ENCODE data around the gene ZNF280B. TPM values are rescaled to one million over a fixed set of nuclear protein-coding genes. Genes with fewer than 3 reads are reported as not detected.
"Not testable (repeated sequence)": the region's sequence is repeated elsewhere in the genome, so short reads cannot be mapped to it uniquely, and the experiment has no call there.

ZNF280B gene
- total RNA-seq, 1 experiment from 2014 or later: 8.2 TPM

DNA sequence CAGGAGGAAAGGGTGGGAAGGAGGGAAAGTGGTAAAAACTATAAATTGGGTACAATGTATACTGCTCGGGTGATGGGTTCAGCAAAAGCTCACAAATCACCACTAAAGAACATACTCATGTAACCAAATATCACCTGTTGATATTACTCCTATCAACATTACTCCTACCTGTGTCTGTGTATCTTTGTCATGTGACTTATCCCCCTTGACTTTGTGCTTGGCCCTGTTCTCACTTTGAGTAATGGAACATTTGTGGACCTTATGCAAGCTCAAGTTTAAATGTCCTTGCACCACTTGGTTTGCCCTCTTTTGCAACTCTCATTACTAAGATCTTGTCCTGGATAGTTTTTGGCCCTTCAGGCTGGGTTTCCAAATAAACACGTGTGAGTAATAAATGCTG lies 39.0 kb downstream of the ZNF280B start:
- Histone ChIP-seq H3K14ac (ENCODE audit: insufficient read depth, low read length) (no peak overlapping the region), H2BK120ac (ENCODE audit: low read depth, low read length, poor library complexity, severe bottlenecking) (no peak overlapping the region), H3K56ac (ENCODE audit: insufficient read length, low read depth, low read length) (no peak overlapping the region), H3K18ac (ENCODE audit: insufficient read length, low read depth, low read length) (no peak overlapping the region), H2BK20ac (ENCODE audit: low read depth, low read length, poor library complexity, severe bottlenecking) (no peak overlapping the region), H3K9ac (ENCODE audit: extremely low read depth, insufficient read length, low read length) (no peak overlapping the region), H3K27me3 (ENCODE audit: insufficient read depth, low read length) (peaks cover 4% of the 10 kb centered on the region), H3K27ac (ENCODE audit: insufficient read length, low read depth, low read length) (no peak overlapping the region), H4K20me1 (ENCODE audit: control insufficient read depth, insufficient read depth, insufficient read length) (no peaks in the 10 kb centered on the region), H4K5ac (ENCODE audit: insufficient read length, low read depth, low read length) (no peak overlapping the region), H3T11ph (ENCODE audit: low read length) (no peak overlapping the region), H2BK15ac (ENCODE audit: low read depth, low read length) (no peak overlapping the region), H3K4me1 (ENCODE audit: insufficient read depth, low read length) (peaks cover under 1% of the 10 kb centered on the region; the same call in 1 of the 2 replicates), H3K4ac (ENCODE audit: low read depth, low read length) (no peak overlapping the region), H3K79me2 (ENCODE audit: insufficient read depth, low read length) (no peaks in the 10 kb centered on the region), H2AFZ (ENCODE audit: low read length) (no peak overlapping the region), H2AK5ac (ENCODE audit: insufficient read length, low read length) (no peak overlapping the region), H4K8ac (replicated peaks; ENCODE audit: insufficient read length, low read depth, low read length) (no peak overlapping the region), H2BK5ac (ENCODE audit: insufficient read length, low read length) (no peak overlapping the region), H4K91ac (ENCODE audit: insufficient read length, low read depth, low read length) (no peak overlapping the region), H3K9me3 (ENCODE audit: control insufficient read depth, low read depth, low read length) (no peaks in the 10 kb centered on the region), H3K4me2 (ENCODE audit: insufficient read depth, insufficient read length, low read length) (no peak overlapping the region), H3K23me2 (ENCODE audit: insufficient read length, low read depth, low read length, poor library complexity, severe bottlenecking) (no peaks in the 10 kb centered on the region), H2BK12ac (ENCODE audit: insufficient read length, low read depth, low read length) (no peak overlapping the region), H3K23ac (ENCODE audit: insufficient read length, low read depth, low read length) (no peak overlapping the region), H3K79me1 (ENCODE audit: insufficient read depth, low read depth, low read length, poor library complexity, severe bottlenecking) (no peaks in the 10 kb centered on the region)
- DNase-seq: no peak
- H3K9me3 Mint-ChIP-seq: peaks cover 25 to 30% of the 10 kb centered on the region in 2 experiments
- TF ChIP-seq, protein P1, sequence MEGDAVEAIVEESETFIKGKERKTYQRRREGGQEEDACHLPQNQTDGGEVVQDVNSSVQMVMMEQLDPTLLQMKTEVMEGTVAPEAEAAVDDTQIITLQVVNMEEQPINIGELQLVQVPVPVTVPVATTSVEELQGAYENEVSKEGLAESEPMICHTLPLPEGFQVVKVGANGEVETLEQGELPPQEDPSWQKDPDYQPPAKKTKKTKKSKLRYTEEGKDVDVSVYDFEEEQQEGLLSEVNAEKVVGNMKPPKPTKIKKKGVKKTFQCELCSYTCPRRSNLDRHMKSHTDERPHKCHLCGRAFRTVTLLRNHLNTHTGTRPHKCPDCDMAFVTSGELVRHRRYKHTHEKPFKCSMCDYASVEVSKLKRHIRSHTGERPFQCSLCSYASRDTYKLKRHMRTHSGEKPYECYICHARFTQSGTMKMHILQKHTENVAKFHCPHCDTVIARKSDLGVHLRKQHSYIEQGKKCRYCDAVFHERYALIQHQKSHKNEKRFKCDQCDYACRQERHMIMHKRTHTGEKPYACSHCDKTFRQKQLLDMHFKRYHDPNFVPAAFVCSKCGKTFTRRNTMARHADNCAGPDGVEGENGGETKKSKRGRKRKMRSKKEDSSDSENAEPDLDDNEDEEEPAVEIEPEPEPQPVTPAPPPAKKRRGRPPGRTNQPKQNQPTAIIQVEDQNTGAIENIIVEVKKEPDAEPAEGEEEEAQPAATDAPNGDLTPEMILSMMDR (conservative IDR thresholded peaks at IDR 0.05): no peak
- peaks cover 0 to 9% (median 5%) of the 10 kb centered on the region in 3 experiments; a peak in 3 of 7 replicates for H3K36me3 Mint-ChIP-seq (ENCODE audit: insufficient read depth in 1 of 3, low read depth in 3 of 3)
- peaks cover 3% of the 10 kb centered on the region in 2 experiments for H3K4me1 Mint-ChIP-seq
- no CpG with 5 or more reads among the region's 2 CpGs for WGBS (ENCODE audit: extremely low coverage, insufficient read length, low lambda C conversion rate)
- peaks cover 92% of the 10 kb centered on the region for H3K27me3 Mint-ChIP-seq (ENCODE audit: low read depth)
- H3K27ac Mint-ChIP-seq: no peak overlapping the region
- no peak overlapping the region for H3K4me3 Mint-ChIP-seq

DNA sequence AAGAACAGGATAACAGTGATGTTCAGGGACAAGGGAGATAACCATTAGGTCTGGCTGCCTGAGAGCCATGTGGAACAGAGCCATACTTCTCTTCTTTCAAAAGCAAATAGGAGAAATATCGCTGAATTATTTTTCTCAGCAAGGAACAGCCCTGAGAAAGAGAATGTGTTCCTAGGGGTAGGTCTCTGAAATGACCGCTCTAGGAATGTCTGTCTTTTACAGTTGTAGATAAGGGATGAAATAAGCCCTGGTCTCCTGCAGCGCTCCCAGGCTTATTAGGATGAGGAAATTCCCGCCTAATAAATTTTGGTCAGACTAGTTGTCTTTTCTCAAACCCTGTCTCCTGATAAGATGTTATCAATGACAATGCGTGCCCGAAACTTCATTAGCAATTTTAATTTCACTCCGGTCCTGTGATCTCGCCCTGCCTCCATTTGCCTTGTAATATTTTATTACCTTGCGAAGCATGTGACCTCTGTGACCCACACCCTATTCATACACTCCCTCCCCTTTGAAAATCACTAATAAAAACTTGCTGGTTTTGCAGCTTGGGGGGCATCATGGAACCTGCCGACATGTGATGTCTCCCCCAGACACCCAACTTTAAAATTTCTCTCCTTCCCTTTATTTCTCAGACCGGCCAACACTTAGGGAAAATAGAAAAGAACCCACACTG lies 39.6 kb downstream of the ZNF280B start:
- not testable (repeated sequence) for H3K9ac ChIP-seq (ENCODE audit: extremely low read depth, insufficient read length, low read length); H2AFZ ChIP-seq (ENCODE audit: low read length); H2BK120ac ChIP-seq (ENCODE audit: low read depth, low read length, poor library complexity, severe bottlenecking); H3K36me3 Mint-ChIP-seq (ENCODE audit: insufficient read depth in 1 of 3, low read depth in 3 of 3); H4K20me1 ChIP-seq (ENCODE audit: control insufficient read depth, insufficient read depth, insufficient read length); H3K4me3 Mint-ChIP-seq; H3K23ac ChIP-seq (ENCODE audit: insufficient read length, low read depth, low read length); H3K27me3 ChIP-seq (ENCODE audit: insufficient read depth, low read length); H4K5ac ChIP-seq (ENCODE audit: insufficient read length, low read depth, low read length); H2BK5ac ChIP-seq (ENCODE audit: insufficient read length, low read length); H2BK15ac ChIP-seq (ENCODE audit: low read depth, low read length); H3K9me3 ChIP-seq (ENCODE audit: control insufficient read depth, low read depth, low read length); H3K27ac ChIP-seq (ENCODE audit: insufficient read length, low read depth, low read length); H2BK12ac ChIP-seq (ENCODE audit: insufficient read length, low read depth, low read length); DNase-seq; H4K91ac ChIP-seq (ENCODE audit: insufficient read length, low read depth, low read length); H3K4me1 ChIP-seq (ENCODE audit: insufficient read depth, low read length); H2AK5ac ChIP-seq (ENCODE audit: insufficient read length, low read length); H3T11ph ChIP-seq (ENCODE audit: low read length); H3K18ac ChIP-seq (ENCODE audit: insufficient read length, low read depth, low read length); H3K56ac ChIP-seq (ENCODE audit: insufficient read length, low read depth, low read length); H3K4ac ChIP-seq (ENCODE audit: low read depth, low read length); H3K14ac ChIP-seq (ENCODE audit: insufficient read depth, low read length); H4K8ac ChIP-seq (replicated peaks; ENCODE audit: insufficient read length, low read depth, low read length); H3K4me1 Mint-ChIP-seq; H3K4me2 ChIP-seq (ENCODE audit: insufficient read depth, insufficient read length, low read length); H3K79me1 ChIP-seq (ENCODE audit: insufficient read depth, low read depth, low read length, poor library complexity, severe bottlenecking); H2BK20ac ChIP-seq (ENCODE audit: low read depth, low read length, poor library complexity, severe bottlenecking); H3K23me2 ChIP-seq (ENCODE audit: insufficient read length, low read depth, low read length, poor library complexity, severe bottlenecking); H3K79me2 ChIP-seq (ENCODE audit: insufficient read depth, low read length); H3K27ac Mint-ChIP-seq
- no CpG with 5 or more reads among the region's 11 CpGs for WGBS (ENCODE audit: extremely low coverage, insufficient read length, low lambda C conversion rate)
- H3K9me3 Mint-ChIP-seq: peaks cover 25 to 30% of the 10 kb centered on the region in 2 experiments
- peaks cover 93% of the 10 kb centered on the region for H3K27me3 Mint-ChIP-seq (ENCODE audit: low read depth)
